ENCODE measurements around the gene PODXL2. TPM values are rescaled to one million over a fixed set of nuclear protein-coding genes. Genes with fewer than 3 reads are reported as not detected.

Gene PODXL2
- total RNA-seq, 4 donors from 2014 or later = 1.5 to 3.2 (median 2.0) TPM

DNA sequence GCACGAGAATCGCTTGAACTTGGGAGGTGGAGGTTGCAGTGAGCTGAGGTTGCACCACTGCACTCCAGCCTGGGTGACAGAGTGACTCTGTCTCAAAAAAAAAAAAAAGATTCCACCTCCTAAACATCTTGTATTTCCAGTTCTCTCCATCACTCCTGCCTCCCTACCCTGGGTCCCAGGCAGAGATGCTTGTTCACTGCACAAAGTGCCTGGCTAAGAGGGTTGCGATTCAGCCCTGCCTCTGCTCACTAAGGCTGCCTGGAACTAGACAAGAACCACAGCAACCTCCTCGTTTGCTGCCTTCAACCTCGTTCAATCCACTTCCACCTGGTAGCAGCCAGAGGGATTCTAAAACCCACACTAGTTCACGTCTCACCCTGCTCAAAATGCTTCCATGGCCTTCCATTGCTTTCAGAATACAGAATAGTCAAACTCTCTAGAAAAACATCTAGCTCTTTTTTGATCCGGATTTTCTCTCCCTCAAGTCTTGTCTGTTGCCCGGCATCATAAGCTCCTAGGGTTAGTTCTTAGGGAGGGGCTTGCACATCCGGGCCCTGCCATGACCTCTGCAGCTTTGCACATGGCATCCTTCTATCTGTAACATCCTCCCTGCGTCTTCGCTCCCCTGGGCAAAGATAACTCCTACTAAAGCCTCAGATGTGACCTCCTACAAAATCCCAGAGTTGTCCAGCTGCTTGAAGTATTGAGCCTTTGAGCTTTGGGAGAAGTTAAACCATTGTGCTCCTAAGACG lies 31.8 kb upstream of the PODXL2 start:
- no peaks in the 10 kb centered on the region for H3K9me3 ChIP-seq
- no peak overlapping the region for H3K27ac ChIP-seq
- no peak overlapping the region for H3K4me3 ChIP-seq
- intact Hi-C loops (cut with DNase I; ENCODE audit: low total_unique reads) (no loop called here), in situ Hi-C loops (cut with MboI; ENCODE audit: low sequenced_read_pairs in 4 of 4) (no loop called here)
- ATAC-seq (no peak), DNase-seq (no peak)
- no peak for TF ChIP-seq POLR2A (IDR thresholded peaks at IDR 0.05)
- TF ChIP-seq, protein P1, sequence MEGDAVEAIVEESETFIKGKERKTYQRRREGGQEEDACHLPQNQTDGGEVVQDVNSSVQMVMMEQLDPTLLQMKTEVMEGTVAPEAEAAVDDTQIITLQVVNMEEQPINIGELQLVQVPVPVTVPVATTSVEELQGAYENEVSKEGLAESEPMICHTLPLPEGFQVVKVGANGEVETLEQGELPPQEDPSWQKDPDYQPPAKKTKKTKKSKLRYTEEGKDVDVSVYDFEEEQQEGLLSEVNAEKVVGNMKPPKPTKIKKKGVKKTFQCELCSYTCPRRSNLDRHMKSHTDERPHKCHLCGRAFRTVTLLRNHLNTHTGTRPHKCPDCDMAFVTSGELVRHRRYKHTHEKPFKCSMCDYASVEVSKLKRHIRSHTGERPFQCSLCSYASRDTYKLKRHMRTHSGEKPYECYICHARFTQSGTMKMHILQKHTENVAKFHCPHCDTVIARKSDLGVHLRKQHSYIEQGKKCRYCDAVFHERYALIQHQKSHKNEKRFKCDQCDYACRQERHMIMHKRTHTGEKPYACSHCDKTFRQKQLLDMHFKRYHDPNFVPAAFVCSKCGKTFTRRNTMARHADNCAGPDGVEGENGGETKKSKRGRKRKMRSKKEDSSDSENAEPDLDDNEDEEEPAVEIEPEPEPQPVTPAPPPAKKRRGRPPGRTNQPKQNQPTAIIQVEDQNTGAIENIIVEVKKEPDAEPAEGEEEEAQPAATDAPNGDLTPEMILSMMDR (IDR thresholded peaks at IDR 0.05 in 4 of 5, conservative IDR thresholded peaks at IDR 0.05 in 1 of 5) = no peak
- peaks cover 6 to 12% of the 10 kb centered on the region in 2 donors for H3K4me1 ChIP-seq
- H3K36me3 ChIP-seq = no peaks in the 10 kb centered on the region
- H3K27me3 ChIP-seq = no peaks in the 10 kb centered on the region

DNA sequence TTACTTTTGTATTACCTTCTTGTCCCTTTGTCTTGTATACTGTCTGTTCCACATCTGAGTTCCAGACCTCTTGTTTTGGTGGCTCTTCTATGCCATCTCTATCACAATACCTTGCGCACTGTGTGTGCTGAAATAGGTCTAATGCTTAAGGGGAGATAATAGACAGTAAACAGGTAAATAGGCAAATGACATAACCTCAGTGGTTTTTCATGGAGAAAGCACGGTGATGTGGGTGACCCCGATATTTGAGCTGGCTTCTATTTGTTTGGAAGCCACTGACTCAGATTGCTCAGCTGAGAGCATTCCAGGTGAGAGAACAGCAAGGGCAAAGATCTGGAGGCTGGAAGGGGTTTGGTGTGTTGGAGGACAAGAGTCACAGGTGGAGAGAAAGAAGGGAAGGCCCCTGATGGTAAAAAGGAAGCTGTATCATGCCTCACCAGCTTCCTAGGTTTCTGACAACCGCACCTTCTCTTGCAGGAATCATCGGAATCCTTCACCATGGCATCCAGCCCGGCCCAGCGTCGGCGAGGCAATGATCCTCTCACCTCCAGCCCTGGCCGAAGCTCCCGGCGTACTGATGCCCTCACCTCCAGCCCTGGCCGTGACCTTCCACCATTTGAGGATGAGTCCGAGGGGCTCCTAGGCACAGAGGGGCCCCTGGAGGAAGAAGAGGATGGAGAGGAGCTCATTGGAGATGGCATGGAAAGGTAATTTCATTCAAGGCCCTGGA lies 30.0 kb upstream of the PODXL2 start:
- intact Hi-C loops (cut with DNase I; ENCODE audit: low total_unique reads) = loop anchor here (1.0 kb wide), 1 partner anchor 9 kb away; the partner anchor contains the start of gene TPRA1
- Histone ChIP-seq H3K27ac (peak overlapping the region; percentile 65 to 83 (median 76)), H3K9me3 (no peaks in the 10 kb centered on the region), H3K27me3 (no peaks in the 10 kb centered on the region), H3K4me3 (peak overlapping the region; percentile 57 to 73 (median 66)), H3K4me1 (peaks cover 6 to 12% of the 10 kb centered on the region in 2 donors), H3K36me3 (no peaks in the 10 kb centered on the region)
- in situ Hi-C loops (cut with MboI; ENCODE audit: low sequenced_read_pairs in 4 of 4) = no loop called here
- TF ChIP-seq, protein P1 (IDR thresholded peaks at IDR 0.05 in 4 of 5, conservative IDR thresholded peaks at IDR 0.05 in 1 of 5) = no peak
- no peak for TF ChIP-seq POLR2A (IDR thresholded peaks at IDR 0.05)
- DNase-seq (no peak), ATAC-seq (no peak)

GRCh38 chr3:127600749-127601456 lies 28.1 kb upstream of the PODXL2 start:
- H3K4me3 ChIP-seq = no peak overlapping the region
- H3K36me3 ChIP-seq = no peaks in the 10 kb centered on the region
- in situ Hi-C loops (cut with MboI; ENCODE audit: low sequenced_read_pairs in 4 of 4) = no loop called here
- no peak overlapping the region for H3K27ac ChIP-seq
- TF ChIP-seq POLR2A (IDR thresholded peaks at IDR 0.05) = no peak
- TF ChIP-seq, protein P1 (IDR thresholded peaks at IDR 0.05 in 4 of 5, conservative IDR thresholded peaks at IDR 0.05 in 1 of 5) = no peak
- H3K4me1 ChIP-seq = peaks cover 6 to 12% of the 10 kb centered on the region in 2 donors
- intact Hi-C loops (cut with DNase I; ENCODE audit: low total_unique reads) = no loop called here
- no peaks in the 10 kb centered on the region for H3K9me3 ChIP-seq
- ATAC-seq (no peak), DNase-seq (no peak)
- no peaks in the 10 kb centered on the region for H3K27me3 ChIP-seq

- H3K4me3 ChIP-seq = no peak overlapping the region
- in situ Hi-C loops (cut with MboI; ENCODE audit: low sequenced_read_pairs in 4 of 4) = no loop called here
- no peaks in the 10 kb centered on the region for H3K27me3 ChIP-seq
- H3K9me3 ChIP-seq = no peaks in the 10 kb centered on the region
- H3K27ac ChIP-seq = no peak overlapping the region
- no peaks in the 10 kb centered on the region for H3K36me3 ChIP-seq
- ATAC-seq (no peak), DNase-seq (no peak)
- TF ChIP-seq, protein P1 (IDR thresholded peaks at IDR 0.05 in 4 of 5, conservative IDR thresholded peaks at IDR 0.05 in 1 of 5) = no peak
- no peak for TF ChIP-seq POLR2A (IDR thresholded peaks at IDR 0.05)
- intact Hi-C loops (cut with DNase I; ENCODE audit: low total_unique reads) = no loop called here
- H3K4me1 ChIP-seq = peaks cover 15 to 17% of the 10 kb centered on the region in 2 donors
These were observed 24.9 kb upstream of the PODXL2 start for GRCh38 chr3:127604035-127604434.

Data from gastrocnemius medialis (tissue), 4 donors.